NCI-H1105 (cell line): ENCODE measurements around the gene TOX2.

Experiments used
- DNase-seq: peaks from one replicate; lab custom pipeline; 2025; lab: John Stamatoyannopoulos, UW

Gene TOX2

GRCh38 chr20:43957392-43957791 lies 42.7 kb downstream of the TOX2 start:
- no peak for DNase-seq

GRCh38 chr20:43958626-43959025 lies 44.0 kb downstream of the TOX2 start:
- DNase-seq = no peak

GRCh38 chr20:43959079-43959919 lies 44.6 kb downstream of the TOX2 start:
- DNase-seq = peak; percentile 91

- no peak for DNase-seq
Observed at GRCh38 chr20:43959920-43960227, 45.2 kb downstream of the TOX2 start.

- DNase-seq = no peak
Observed at GRCh38 chr20:43960231-43960630, 45.6 kb downstream of the TOX2 start.

- no peak for DNase-seq
Observed at GRCh38 chr20:43961116-43961515, 46.5 kb downstream of the TOX2 start.

- peak; percentile 22 for DNase-seq
Observed at GRCh38 chr20:43961541-43962471, 47.2 kb downstream of the TOX2 start.

- no peak for DNase-seq
Observed at GRCh38 chr20:43962530-43962929, 47.9 kb downstream of the TOX2 start.

- DNase-seq = no peak
Observed at GRCh38 chr20:43963233-43963632, 48.6 kb downstream of the TOX2 start.

GRCh38 chr20:43963872-43964791 lies 49.5 kb downstream of the TOX2 start:
- DNase-seq = no peak

- DNase-seq = no peak
Observed at GRCh38 chr20:43968341-43969000, 53.8 kb downstream of the TOX2 start.

GRCh38 chr20:43969028-43969447 lies 54.4 kb downstream of the TOX2 start:
- no peak for DNase-seq

- DNase-seq = no peak
Observed at GRCh38 chr20:43969501-43970182, 55.0 kb downstream of the TOX2 start.

- no peak for DNase-seq
Observed at GRCh38 chr20:43971267-43971666, 56.6 kb downstream of the TOX2 start.

GRCh38 chr20:43972051-43972450 lies 57.4 kb downstream of the TOX2 start:
- DNase-seq = no peak

- DNase-seq = no peak
Observed at GRCh38 chr20:43972692-43973091, 58.0 kb downstream of the TOX2 start.

GRCh38 chr20:43973231-43973630 lies 58.6 kb downstream of the TOX2 start:
- no peak for DNase-seq

- DNase-seq = no peak
Observed at GRCh38 chr20:43973671-43974450, 59.2 kb downstream of the TOX2 start.

GRCh38 chr20:43974695-43975094 lies 60.0 kb downstream of the TOX2 start:
- no peak for DNase-seq
